ENCODE results near the gene LEMD2.

LEMD2 gene

DNA sequence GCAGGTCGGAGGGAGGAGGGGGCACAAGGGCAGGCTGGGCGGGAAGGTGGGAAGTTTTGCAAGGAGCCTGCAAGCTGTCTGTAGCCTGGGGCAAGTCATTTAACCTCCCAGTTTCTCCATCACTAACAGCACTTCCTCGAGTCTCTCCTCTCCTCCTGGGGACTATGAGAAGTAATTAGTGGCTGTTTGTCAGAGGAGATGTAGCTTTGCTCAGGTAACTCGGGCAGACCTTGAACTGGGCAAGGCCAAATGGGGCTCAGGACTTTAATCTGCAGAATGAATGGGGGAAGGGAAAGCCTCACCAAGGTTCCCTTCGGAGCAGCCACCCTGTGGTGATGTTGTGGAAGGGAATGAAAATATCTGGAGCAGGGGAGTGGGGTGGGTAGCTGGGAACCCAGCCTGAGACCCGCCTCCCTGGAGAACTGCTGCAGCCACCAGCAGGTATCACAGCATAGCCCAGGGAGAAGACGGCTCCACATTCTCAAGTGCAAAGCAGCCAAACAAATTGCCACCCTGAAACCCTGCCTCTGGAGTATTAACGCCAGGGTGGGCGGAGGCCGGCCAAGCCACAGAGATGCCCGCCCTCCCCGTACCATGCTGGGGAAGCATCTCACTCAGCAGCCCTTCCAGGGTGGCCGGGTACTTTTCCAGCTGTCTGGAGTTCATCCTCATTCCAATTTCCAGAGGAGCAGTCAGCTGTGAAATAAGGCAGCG lies 6.1 kb upstream of the LEMD2 start:
- H3K27ac ChIP-seq (ENCODE audit: low read depth in 2 of 2, low read length in 2 of 2): no peak overlapping the region
- H3K9ac ChIP-seq (ENCODE audit: low read depth in 1 of 2, low read length in 2 of 2): no peak overlapping the region
- H3K9me3 ChIP-seq (ENCODE audit: control insufficient read depth in 2 of 2, low read length in 2 of 2): no peaks in the 10 kb centered on the region
- no peaks in the 10 kb centered on the region for H3K36me3 ChIP-seq (ENCODE audit: control insufficient read depth in 2 of 2, insufficient read depth in 2 of 2, low read length in 2 of 2)
- peaks cover 8 to 11% of the 10 kb centered on the region in 2 donors for H3K27me3 ChIP-seq (ENCODE audit: control insufficient read depth in 2 of 2, insufficient read depth in 2 of 2, low read length in 2 of 2)
- no peaks in the 10 kb centered on the region for H3K4me1 ChIP-seq (ENCODE audit: control insufficient read depth in 2 of 2, insufficient read depth in 2 of 2, low read length in 2 of 2)
- H3K4me3 ChIP-seq (ENCODE audit: low read length in 2 of 2): no peak overlapping the region

DNA sequence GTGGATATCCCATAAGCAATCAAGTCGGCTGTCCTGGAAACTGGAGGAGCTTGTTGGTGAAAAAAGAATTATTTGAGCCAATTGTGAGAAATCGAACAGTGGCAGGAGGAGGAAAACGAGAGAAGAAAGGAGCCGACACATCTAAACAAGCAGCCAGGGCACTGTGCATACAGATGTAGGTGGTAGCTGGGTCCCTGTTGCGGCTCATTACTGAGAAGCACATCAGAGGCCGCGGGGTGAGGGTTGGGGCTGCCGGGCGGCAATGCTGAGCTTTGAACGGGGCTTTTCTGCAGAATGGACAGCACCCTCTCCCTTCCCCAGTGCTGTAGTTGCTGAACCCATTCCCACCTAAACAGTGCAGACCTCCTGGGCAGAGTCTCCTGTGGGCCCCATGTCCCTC lies 4.1 kb upstream of the LEMD2 start:
- Histone ChIP-seq H3K4me1 (ENCODE audit: control insufficient read depth in 2 of 2, insufficient read depth in 2 of 2, low read length in 2 of 2) (peaks cover under 1% of the 10 kb centered on the region in 2 donors), H3K4me3 (ENCODE audit: low read length in 2 of 2) (no peak overlapping the region), H3K36me3 (ENCODE audit: control insufficient read depth in 2 of 2, insufficient read depth in 2 of 2, low read length in 2 of 2) (no peaks in the 10 kb centered on the region), H3K27ac (ENCODE audit: low read depth in 2 of 2, low read length in 2 of 2) (no peak overlapping the region), H3K27me3 (ENCODE audit: control insufficient read depth in 2 of 2, insufficient read depth in 2 of 2, low read length in 2 of 2) (peaks cover 4 to 11% of the 10 kb centered on the region in 2 donors), H3K9ac (ENCODE audit: low read depth in 1 of 2, low read length in 2 of 2) (no peak overlapping the region), H3K9me3 (ENCODE audit: control insufficient read depth in 2 of 2, low read length in 2 of 2) (no peaks in the 10 kb centered on the region)

DNA sequence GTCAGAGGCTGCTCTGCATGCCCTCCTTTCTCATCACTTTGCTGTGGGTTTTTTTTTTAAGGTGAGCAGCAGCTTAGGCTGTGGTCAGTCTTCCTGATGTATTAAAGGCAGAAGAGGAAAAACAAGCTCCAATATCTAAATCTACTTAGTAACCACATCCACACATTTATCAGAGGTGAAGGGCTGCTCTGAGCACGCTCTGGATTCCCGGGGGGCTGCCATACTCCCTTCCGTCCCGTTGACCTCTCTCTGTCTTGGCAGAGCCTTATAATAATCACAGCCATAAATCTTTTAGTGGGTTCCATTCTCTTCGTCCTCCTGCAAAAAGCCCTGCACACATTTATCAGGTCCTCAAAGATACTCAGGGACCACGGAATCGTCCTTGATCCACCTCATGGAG lies 2.7 kb upstream of the LEMD2 start:
- no peak overlapping the region for H3K4me3 ChIP-seq (ENCODE audit: low read length in 2 of 2)
- no peak overlapping the region for H3K27ac ChIP-seq (ENCODE audit: low read depth in 2 of 2, low read length in 2 of 2)
- H3K9me3 ChIP-seq (ENCODE audit: control insufficient read depth in 2 of 2, low read length in 2 of 2): no peaks in the 10 kb centered on the region
- peaks cover 4 to 11% of the 10 kb centered on the region in 2 donors for H3K27me3 ChIP-seq (ENCODE audit: control insufficient read depth in 2 of 2, insufficient read depth in 2 of 2, low read length in 2 of 2)
- no peak overlapping the region for H3K9ac ChIP-seq (ENCODE audit: low read depth in 1 of 2, low read length in 2 of 2)
- H3K4me1 ChIP-seq (ENCODE audit: control insufficient read depth in 2 of 2, insufficient read depth in 2 of 2, low read length in 2 of 2): peaks cover 12 to 14% of the 10 kb centered on the region in 2 donors
- no peaks in the 10 kb centered on the region for H3K36me3 ChIP-seq (ENCODE audit: control insufficient read depth in 2 of 2, insufficient read depth in 2 of 2, low read length in 2 of 2)

DNA sequence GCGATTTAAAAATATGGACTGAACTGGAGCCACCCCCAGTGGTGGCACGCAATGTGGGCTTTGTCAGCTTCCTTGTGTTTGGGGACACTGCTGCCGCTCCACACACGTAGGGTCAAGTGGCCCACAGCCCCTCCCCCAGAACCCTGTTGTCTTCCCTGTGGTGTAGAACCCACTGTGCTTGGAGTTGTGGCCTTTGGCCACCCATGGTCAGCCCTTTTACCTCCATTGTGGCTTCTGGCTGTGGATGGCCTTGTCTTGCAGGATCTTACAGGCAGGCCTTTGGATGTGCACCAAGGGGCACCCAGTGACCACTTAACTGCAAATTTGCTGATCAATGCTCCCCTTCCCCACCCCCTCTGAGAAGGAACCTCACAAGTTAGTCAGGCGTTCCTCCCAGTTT lies 2.0 kb upstream of the LEMD2 start:
- H3K9ac ChIP-seq (ENCODE audit: low read depth in 1 of 2, low read length in 2 of 2): no peak overlapping the region
- H3K36me3 ChIP-seq (ENCODE audit: control insufficient read depth in 2 of 2, insufficient read depth in 2 of 2, low read length in 2 of 2): peaks cover 0 to 5% of the 10 kb centered on the region in 2 donors
- peaks cover 18 to 21% of the 10 kb centered on the region in 2 donors for H3K4me1 ChIP-seq (ENCODE audit: control insufficient read depth in 2 of 2, insufficient read depth in 2 of 2, low read length in 2 of 2)
- H3K27ac ChIP-seq (ENCODE audit: low read depth in 2 of 2, low read length in 2 of 2): no peak overlapping the region
- H3K4me3 ChIP-seq (ENCODE audit: low read length in 2 of 2): no peak overlapping the region
- no peaks in the 10 kb centered on the region for H3K9me3 ChIP-seq (ENCODE audit: control insufficient read depth in 2 of 2, low read length in 2 of 2)
- H3K27me3 ChIP-seq (ENCODE audit: control insufficient read depth in 2 of 2, insufficient read depth in 2 of 2, low read length in 2 of 2): peaks cover 4 to 11% of the 10 kb centered on the region in 2 donors

DNA sequence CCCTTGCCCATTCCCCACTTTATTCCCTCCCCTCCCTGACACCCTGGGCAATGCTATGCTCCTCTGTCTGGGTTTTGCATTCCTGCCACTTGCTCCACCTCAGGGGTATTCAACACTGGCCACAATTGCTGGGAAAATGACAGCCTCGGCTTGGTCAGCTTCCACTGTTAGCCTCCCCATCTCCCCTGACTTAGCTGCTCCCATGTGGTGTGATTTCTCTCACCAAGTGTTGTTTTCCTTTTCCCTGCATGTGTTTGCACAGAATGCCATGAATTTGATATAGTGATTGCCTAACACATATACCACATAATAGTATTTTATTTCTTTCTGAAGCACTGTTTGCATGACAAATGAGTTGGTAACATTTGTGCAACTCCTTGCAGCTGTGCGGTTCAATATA lies 1.4 kb upstream of the LEMD2 start:
- H3K4me3 ChIP-seq (ENCODE audit: low read length in 2 of 2): no peak overlapping the region
- H3K36me3 ChIP-seq (ENCODE audit: control insufficient read depth in 2 of 2, insufficient read depth in 2 of 2, low read length in 2 of 2): peaks cover under 1 to 9% of the 10 kb centered on the region in 2 donors
- H3K9ac ChIP-seq (ENCODE audit: low read depth in 1 of 2, low read length in 2 of 2): no peak overlapping the region
- no peaks in the 10 kb centered on the region for H3K9me3 ChIP-seq (ENCODE audit: control insufficient read depth in 2 of 2, low read length in 2 of 2)
- H3K4me1 ChIP-seq (ENCODE audit: control insufficient read depth in 2 of 2, insufficient read depth in 2 of 2, low read length in 2 of 2): peaks cover 19 to 24% of the 10 kb centered on the region in 2 donors
- H3K27me3 ChIP-seq (ENCODE audit: control insufficient read depth in 2 of 2, insufficient read depth in 2 of 2, low read length in 2 of 2): peaks cover 4 to 11% of the 10 kb centered on the region in 2 donors
- H3K27ac ChIP-seq (ENCODE audit: low read depth in 2 of 2, low read length in 2 of 2): no peak overlapping the region

DNA sequence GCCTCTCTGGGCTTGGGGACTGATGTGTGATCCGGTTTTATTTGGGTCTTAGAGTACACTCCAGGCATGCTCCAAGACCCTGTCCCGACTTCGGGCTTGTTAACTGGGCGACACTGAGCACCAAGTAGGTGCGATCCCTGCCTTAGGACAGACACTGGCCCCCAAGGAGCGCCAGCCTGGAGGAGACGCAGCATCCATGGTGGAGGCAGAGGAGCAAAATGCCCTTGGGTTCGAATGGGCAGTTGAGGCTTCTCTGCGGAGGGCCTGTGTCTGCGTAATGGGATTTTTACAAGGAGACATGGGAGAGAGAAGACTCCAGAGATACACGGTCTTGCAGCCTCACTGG lies 593 bp upstream of the LEMD2 start:
- Histone ChIP-seq H3K4me3 (ENCODE audit: low read length in 2 of 2) (peak overlapping the region; percentile 13 to 83), H3K27ac (ENCODE audit: low read depth in 2 of 2, low read length in 2 of 2) (no peak overlapping the region), H3K9ac (ENCODE audit: low read depth in 1 of 2, low read length in 2 of 2) (no peak overlapping the region), H3K4me1 (ENCODE audit: control insufficient read depth in 2 of 2, insufficient read depth in 2 of 2, low read length in 2 of 2) (peaks cover 19 to 24% of the 10 kb centered on the region in 2 donors), H3K27me3 (ENCODE audit: control insufficient read depth in 2 of 2, insufficient read depth in 2 of 2, low read length in 2 of 2) (peaks cover 4 to 6% of the 10 kb centered on the region in 2 donors), H3K36me3 (ENCODE audit: control insufficient read depth in 2 of 2, insufficient read depth in 2 of 2, low read length in 2 of 2) (peaks cover 9 to 16% of the 10 kb centered on the region in 2 donors), H3K9me3 (ENCODE audit: control insufficient read depth in 2 of 2, low read length in 2 of 2) (no peaks in the 10 kb centered on the region)

DNA sequence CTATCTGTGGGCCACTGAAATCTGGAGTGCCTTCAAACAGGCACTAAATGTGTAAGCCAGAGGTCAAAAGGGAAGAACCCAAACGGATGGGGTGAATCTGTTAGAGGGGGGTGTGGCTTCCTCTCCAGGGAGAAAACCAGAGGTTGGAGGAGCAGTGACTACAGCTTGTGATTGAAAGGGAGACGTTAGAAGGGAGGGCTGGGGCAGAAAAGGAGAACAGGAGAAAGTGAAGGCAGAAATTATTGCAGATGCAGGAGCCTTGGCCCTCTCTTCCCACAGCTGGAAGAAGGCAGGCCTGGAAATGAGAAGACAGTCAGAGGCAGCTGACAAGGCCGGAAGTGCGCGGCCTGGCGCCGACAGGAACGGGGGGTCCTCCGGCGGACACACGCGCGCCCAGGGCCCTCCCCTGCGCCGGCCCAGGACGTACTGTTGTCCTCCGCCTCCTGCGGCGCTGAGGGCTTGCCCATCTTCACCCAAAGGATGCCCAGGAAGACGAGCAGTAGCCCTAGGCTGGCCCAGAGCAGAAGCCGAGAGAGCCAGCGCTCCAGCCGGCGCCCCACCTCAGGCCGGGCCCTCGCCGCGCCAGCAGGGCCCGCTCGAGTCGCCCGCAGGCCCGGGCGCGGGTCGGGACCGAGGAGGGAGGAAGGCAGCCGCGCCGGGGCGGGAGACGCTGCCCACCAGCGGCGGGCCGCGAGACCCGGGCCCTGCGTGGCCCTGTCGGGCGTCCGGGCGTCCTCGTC lies 806 bp downstream of the LEMD2 start:
- peaks cover 22 to 28% of the 10 kb centered on the region in 2 donors for H3K36me3 ChIP-seq (ENCODE audit: control insufficient read depth in 2 of 2, insufficient read depth in 2 of 2, low read length in 2 of 2)
- H3K9ac ChIP-seq (ENCODE audit: low read depth in 1 of 2, low read length in 2 of 2): peak overlapping the region; percentile 90 to 91

DNA sequence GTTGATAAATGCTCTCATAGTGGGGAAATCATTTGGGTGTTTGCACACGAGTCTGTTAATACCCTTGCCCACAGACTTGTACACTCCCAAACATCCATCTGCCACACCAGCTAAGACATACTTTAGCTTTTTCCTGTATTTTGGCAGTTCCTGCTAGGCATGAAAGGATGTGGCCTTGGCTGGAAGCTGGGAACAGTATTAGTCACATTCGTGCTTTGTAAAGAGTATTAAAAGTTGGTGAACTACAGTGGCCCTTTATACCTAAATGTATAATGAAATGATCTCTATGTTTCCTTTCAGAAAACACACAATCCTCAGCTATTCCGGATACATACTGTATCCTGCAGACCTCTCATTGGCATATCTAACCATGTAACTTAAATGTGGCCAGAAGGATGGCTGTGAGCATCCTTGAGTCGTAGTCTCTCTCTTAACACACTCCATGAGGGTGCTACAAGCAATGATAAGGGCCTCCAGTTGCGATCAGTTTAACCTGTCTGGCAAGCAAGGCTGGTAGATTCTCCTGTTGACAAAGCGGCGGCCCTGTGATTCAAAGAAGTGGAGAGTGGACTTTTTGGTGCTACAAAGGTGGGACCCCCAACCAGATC lies 1.5 kb downstream of the LEMD2 start:
- Histone ChIP-seq H3K9ac (ENCODE audit: low read depth in 1 of 2, low read length in 2 of 2) (peak overlapping the region; percentile 90 to 91), H3K4me3 (ENCODE audit: low read length in 2 of 2) (peak overlapping the region; percentile 80 to 83), H3K36me3 (ENCODE audit: control insufficient read depth in 2 of 2, insufficient read depth in 2 of 2, low read length in 2 of 2) (peaks cover 28 to 35% of the 10 kb centered on the region in 2 donors), H3K4me1 (ENCODE audit: control insufficient read depth in 2 of 2, insufficient read depth in 2 of 2, low read length in 2 of 2) (peaks cover 19 to 24% of the 10 kb centered on the region in 2 donors), H3K27me3 (ENCODE audit: control insufficient read depth in 2 of 2, insufficient read depth in 2 of 2, low read length in 2 of 2) (no peaks in the 10 kb centered on the region), H3K9me3 (ENCODE audit: control insufficient read depth in 2 of 2, low read length in 2 of 2) (no peaks in the 10 kb centered on the region), H3K27ac (ENCODE audit: low read depth in 2 of 2, low read length in 2 of 2) (peak overlapping the region; percentile 92 to 96)

More for the DNA sequence above, 806 bp downstream of the LEMD2 start:
- Histone ChIP-seq H3K27me3 (ENCODE audit: control insufficient read depth in 2 of 2, insufficient read depth in 2 of 2, low read length in 2 of 2) (peaks cover 0 to 2% of the 10 kb centered on the region in 2 donors), H3K4me3 (ENCODE audit: low read length in 2 of 2) (peak overlapping the region; percentile 80 to 83), H3K27ac (ENCODE audit: low read depth in 2 of 2, low read length in 2 of 2) (peak overlapping the region; percentile 92 to 96), H3K4me1 (ENCODE audit: control insufficient read depth in 2 of 2, insufficient read depth in 2 of 2, low read length in 2 of 2) (peaks cover 19 to 24% of the 10 kb centered on the region in 2 donors), H3K9me3 (ENCODE audit: control insufficient read depth in 2 of 2, low read length in 2 of 2) (no peaks in the 10 kb centered on the region)

DNA sequence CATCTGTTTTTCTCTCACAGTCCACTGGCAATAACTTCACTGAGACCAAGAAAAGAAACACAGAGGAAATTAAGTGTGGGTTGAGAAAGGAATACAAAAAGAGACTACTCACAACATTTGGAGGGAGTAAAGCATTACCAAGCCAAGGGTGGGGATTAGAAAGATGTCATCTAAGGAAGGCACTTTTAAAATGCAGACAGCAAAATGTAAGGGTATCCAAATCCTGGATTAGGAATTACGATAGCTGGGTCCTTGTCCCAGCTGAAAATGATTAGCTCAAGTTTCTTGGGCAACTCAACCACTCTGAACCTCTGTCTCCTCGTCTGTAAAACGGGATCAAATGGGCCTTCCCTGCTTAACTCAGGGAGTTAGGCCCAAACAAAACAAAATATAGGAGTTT lies 2.2 kb downstream of the LEMD2 start:
- H3K4me3 ChIP-seq (ENCODE audit: low read length in 2 of 2): no peak overlapping the region
- H3K27me3 ChIP-seq (ENCODE audit: control insufficient read depth in 2 of 2, insufficient read depth in 2 of 2, low read length in 2 of 2): no peaks in the 10 kb centered on the region
- peaks cover 19 to 24% of the 10 kb centered on the region in 2 donors for H3K4me1 ChIP-seq (ENCODE audit: control insufficient read depth in 2 of 2, insufficient read depth in 2 of 2, low read length in 2 of 2)
- H3K9me3 ChIP-seq (ENCODE audit: control insufficient read depth in 2 of 2, low read length in 2 of 2): no peaks in the 10 kb centered on the region
- H3K27ac ChIP-seq (ENCODE audit: low read depth in 2 of 2, low read length in 2 of 2): no peak overlapping the region
- peak overlapping the region in 1 of 2 donors; percentile 90 for H3K9ac ChIP-seq (ENCODE audit: low read depth in 1 of 2, low read length in 2 of 2)
- peaks cover 34 to 41% of the 10 kb centered on the region in 2 donors for H3K36me3 ChIP-seq (ENCODE audit: control insufficient read depth in 2 of 2, insufficient read depth in 2 of 2, low read length in 2 of 2)

DNA sequence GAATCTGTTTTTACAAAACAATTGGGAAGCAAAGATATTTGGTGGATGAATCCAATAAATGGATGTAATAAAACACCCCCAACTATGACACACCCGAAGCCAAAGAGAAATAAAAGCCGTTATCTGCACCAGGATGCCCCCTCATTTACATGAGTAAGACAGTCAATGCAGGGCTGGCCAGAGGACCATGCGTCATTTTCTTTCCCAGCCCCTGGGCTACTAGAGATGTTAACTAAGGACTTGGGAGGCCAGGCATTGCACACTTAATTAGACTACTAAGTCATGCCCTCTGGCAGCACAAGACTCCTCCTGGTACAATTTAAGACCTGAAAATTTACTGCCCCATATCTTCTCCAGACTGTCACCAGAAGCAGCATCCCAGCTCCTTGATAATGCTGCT lies 3.2 kb downstream of the LEMD2 start:
- H3K4me3 ChIP-seq (ENCODE audit: low read length in 2 of 2): no peak overlapping the region
- H3K36me3 ChIP-seq (ENCODE audit: control insufficient read depth in 2 of 2, insufficient read depth in 2 of 2, low read length in 2 of 2): peaks cover 35 to 43% of the 10 kb centered on the region in 2 donors
- H3K9me3 ChIP-seq (ENCODE audit: control insufficient read depth in 2 of 2, low read length in 2 of 2): no peaks in the 10 kb centered on the region
- H3K27me3 ChIP-seq (ENCODE audit: control insufficient read depth in 2 of 2, insufficient read depth in 2 of 2, low read length in 2 of 2): no peaks in the 10 kb centered on the region
- H3K27ac ChIP-seq (ENCODE audit: low read depth in 2 of 2, low read length in 2 of 2): no peak overlapping the region
- H3K4me1 ChIP-seq (ENCODE audit: control insufficient read depth in 2 of 2, insufficient read depth in 2 of 2, low read length in 2 of 2): peaks cover 19 to 24% of the 10 kb centered on the region in 2 donors
- no peak overlapping the region for H3K9ac ChIP-seq (ENCODE audit: low read depth in 1 of 2, low read length in 2 of 2)

All from mucosa of rectum (tissue), 2 donors.